B cell (primary cell): Measurements from ENCODE around the gene TLR8. TPM values are rescaled to one million over a fixed set of nuclear protein-coding genes. Genes with fewer than 3 reads are reported as not detected.

Experiments
- ATAC-seq: fragments of 200-7000 bp; cut with Tn5 transposase; one replicate; pipeline ENCODE4 v1.10.0; 2021; ENCODE audit warnings: low read depth, mild to moderate bottlenecking, moderate number of reproducible peaks, moderate library complexity
- CTCF ChIA-PET: fragments of 350-600 bp; sonication (Branson Sonifier 250); formaldehyde crosslinking; loops from one replicate; lab custom pipeline; 2021; ENCODE audit warnings: antibody characterized with exemption, inconsistent platforms; lab: Charles Lee
- POLR2A ChIA-PET: fragments of 350-600 bp; sonication (Branson Sonifier 250); formaldehyde crosslinking; loops from one replicate; lab custom pipeline; 2021; ENCODE audit warnings: antibody characterized with exemption; lab: Charles Lee
- DNase-seq: peaks from one replicate; pipeline ENCODE4 v3.0.0; 2013
- H2AFZ ChIP-seq: 2 replicates; pipeline ENCODE4 v1.6.1; 2012; ENCODE audit warnings: mild to moderate bottlenecking, low read depth, low read length; ENCODE audit not compliant: insufficient read depth, poor library complexity, severe bottlenecking
- H3K27ac ChIP-seq, 2 donors: 1 replicate in 1 of 2; 2 replicates in 1 of 2; pipeline ENCODE4 v1.5.1; 2012 to 2013; ENCODE audit warnings: low read length in 2 of 2, mild to moderate bottlenecking in 2 of 2, moderate library complexity in 1 of 2
- H3K27me3 ChIP-seq, 4 experiments: fragments of 200-600 bp in 1 of 4; sonication (generic) in 1 of 4; replicated peaks in 1 of 4; 1 replicate in 2 of 4; 2 replicates in 2 of 4; pipeline versions ENCODE4 v1.6.1 to v1.7.0; 2013 to 2016; ENCODE audit warnings: low read length in 3 of 4, mild to moderate bottlenecking in 2 of 4, mixed read lengths in 1 of 4, moderate library complexity in 1 of 4; ENCODE audit not compliant: insufficient read depth in 4 of 4, control insufficient read depth in 3 of 4; ENCODE audit errors: control extremely low read depth in 1 of 4
- H3K36me3 ChIP-seq, 2 experiments: replicated peaks in 1 of 2; 1 replicate in 1 of 2; 2 replicates in 1 of 2; pipeline versions ENCODE4 v1.6.1 to v1.7.1; 2013; ENCODE audit warnings: low read length in 1 of 2; ENCODE audit not compliant: insufficient read depth in 2 of 2, control insufficient read depth in 1 of 2; ENCODE audit errors: control extremely low read depth in 1 of 2, extremely low read depth in 1 of 2
- H3K4me1 ChIP-seq, 2 donors: fragments of 200-600 bp in 1 of 2; sonication (generic) in 1 of 2; 1 replicate in 1 of 2; 2 replicates in 1 of 2; pipeline versions ENCODE4 v1.5.1 to v1.6.1; 2013 to 2017; ENCODE audit warnings: low read length in 2 of 2; ENCODE audit not compliant: control insufficient read depth in 2 of 2, insufficient read depth in 2 of 2
- H3K4me2 ChIP-seq: replicated peaks from 2 replicates; pipeline ENCODE3; 2012; ENCODE audit warnings: mild to moderate bottlenecking, low read depth, low read length; ENCODE audit not compliant: poor library complexity, severe bottlenecking
- H3K4me3 ChIP-seq, 5 experiments: fragments of 200-600 bp in 1 of 5; sonication (generic) in 1 of 5; 1 replicate in 3 of 5; 2 replicates in 2 of 5; pipeline versions ENCODE4 v1.5.1 to v1.7.0; 2011 to 2016; ENCODE audit warnings: low read length in 4 of 5, mild to moderate bottlenecking in 4 of 5, low read depth in 2 of 5, control low read depth in 1 of 5, moderate library complexity in 1 of 5; ENCODE audit not compliant: insufficient read depth in 1 of 5; ENCODE audit errors: control extremely low read depth in 1 of 5, extremely low read depth in 1 of 5
- H3K79me2 ChIP-seq: fragments of 200-600 bp; sonication (generic); one replicate; pipeline ENCODE4 v1.6.0; 2016; ENCODE audit warnings: low read length; ENCODE audit not compliant: control insufficient read depth, insufficient read depth
- H3K9ac ChIP-seq: fragments of 200-600 bp; sonication (generic); 2 replicates; pipeline ENCODE4 v1.6.1; 2017; ENCODE audit warnings: mild to moderate bottlenecking, low read length, moderate library complexity
- H3K9me3 ChIP-seq, 3 donors: one replicate each; pipeline versions ENCODE4 v1.6.1 to v1.7.1; 2013; ENCODE audit warnings: low read length in 2 of 3; ENCODE audit not compliant: control insufficient read depth in 2 of 3, insufficient read depth in 1 of 3; ENCODE audit errors: control extremely low read depth in 1 of 3
- H4K20me1 ChIP-seq: 2 replicates; pipeline ENCODE4 v1.6.0; 2012; ENCODE audit warnings: mild to moderate bottlenecking, low read length; ENCODE audit not compliant: insufficient read depth, control insufficient read depth, poor library complexity, severe bottlenecking
- H3K27ac Mint-ChIP-seq: one replicate; pipeline ENCODE4 v1.8.0; 2021; ENCODE audit warnings: mixed read lengths
- H3K27me3 Mint-ChIP-seq: one replicate; pipeline ENCODE4 v1.8.0; 2021; ENCODE audit warnings: mixed read lengths
- H3K4me1 Mint-ChIP-seq: one replicate; pipeline ENCODE4 v1.8.0; 2021; ENCODE audit warnings: mixed read lengths
- H3K4me3 Mint-ChIP-seq: one replicate; pipeline ENCODE4 v1.8.0; 2021; ENCODE audit warnings: mixed read lengths
- H3K9me3 Mint-ChIP-seq: one replicate; pipeline ENCODE4 v1.8.0; 2022; ENCODE audit warnings: mixed read lengths; ENCODE audit not compliant: insufficient read depth
- EZH2 ChIP-seq: IDR thresholded peaks from 2 replicates; pipeline ENCODE4 v1.6.1; 2012; ENCODE audit warnings: borderline replicate concordance, low read depth, mild to moderate bottlenecking, moderate library complexity, low read length; ENCODE audit not compliant: insufficient read depth, poor library complexity, severe bottlenecking
- WGBS: methylation state at CpG from one replicate; pipeline ENCODE4 v1.1.5; 2013; ENCODE audit warnings: missing lambda C conversion rate; ENCODE audit not compliant: insufficient coverage; 5-methylcytosine and 5-hydroxymethylcytosine counted together
- intact Hi-C: fragments of 100-400 bp; cut with micrococcal nuclease; formaldehyde crosslinking; loops from one replicate; pipeline ENCODE4 v1.10.0; 2022
- polyA plus RNA-seq: library from polyadenylated mRNA; depleted of rRNA; stranded (reverse); fragments of >200 nt; gene quantifications from 2 replicates; pipeline ENCODE4 v1.2.3, GENCODE V29; 2012
- total RNA-seq, 2 donors: library from RNA; stranded (reverse); fragments of 120-200 nt in 1 of 2; gene quantifications; 1 replicate in 1 of 2; 2 replicates in 1 of 2; pipeline versions ENCODE4 v1.2.3 to v1.2.4, GENCODE V29; 2013 to 2022
- TF ChIP-seq, protein P1 (sequence below): fragments of 200-600 bp; IDR thresholded peaks from one replicate; pipeline ENCODE4 v1.8.0; 2022; ENCODE audit warnings: antibody characterized with exemption, mild to moderate bottlenecking

Gene TLR8
- total and polyA plus RNA-seq, 2 donors (not counting 1 experiment from before 2014, with no cell fraction given), result 0.19 to 0.39 TPM

- DNase-seq, result no peak
- peaks cover 0 to 38% of the 10 kb centered on the region in 2 experiments for H3K36me3 ChIP-seq
- no peak overlapping the region for H3K9ac ChIP-seq
- H3K9me3 ChIP-seq, result no peaks in the 10 kb centered on the region
- POLR2A ChIA-PET, result no interaction called here
- Mint-ChIP-seq H3K4me3 (no peak overlapping the region), H3K9me3 (no peaks in the 10 kb centered on the region), H3K27me3 (no peaks in the 10 kb centered on the region), H3K4me1 (peaks cover 40% of the 10 kb centered on the region), H3K27ac (peak overlapping the region; percentile 56)
- no peak overlapping the region for H3K4me2 ChIP-seq
- peaks cover 32% of the 10 kb centered on the region in 2 donors for H3K4me1 ChIP-seq
- TF ChIP-seq EZH2, result no peak
- TF ChIP-seq, protein P1, sequence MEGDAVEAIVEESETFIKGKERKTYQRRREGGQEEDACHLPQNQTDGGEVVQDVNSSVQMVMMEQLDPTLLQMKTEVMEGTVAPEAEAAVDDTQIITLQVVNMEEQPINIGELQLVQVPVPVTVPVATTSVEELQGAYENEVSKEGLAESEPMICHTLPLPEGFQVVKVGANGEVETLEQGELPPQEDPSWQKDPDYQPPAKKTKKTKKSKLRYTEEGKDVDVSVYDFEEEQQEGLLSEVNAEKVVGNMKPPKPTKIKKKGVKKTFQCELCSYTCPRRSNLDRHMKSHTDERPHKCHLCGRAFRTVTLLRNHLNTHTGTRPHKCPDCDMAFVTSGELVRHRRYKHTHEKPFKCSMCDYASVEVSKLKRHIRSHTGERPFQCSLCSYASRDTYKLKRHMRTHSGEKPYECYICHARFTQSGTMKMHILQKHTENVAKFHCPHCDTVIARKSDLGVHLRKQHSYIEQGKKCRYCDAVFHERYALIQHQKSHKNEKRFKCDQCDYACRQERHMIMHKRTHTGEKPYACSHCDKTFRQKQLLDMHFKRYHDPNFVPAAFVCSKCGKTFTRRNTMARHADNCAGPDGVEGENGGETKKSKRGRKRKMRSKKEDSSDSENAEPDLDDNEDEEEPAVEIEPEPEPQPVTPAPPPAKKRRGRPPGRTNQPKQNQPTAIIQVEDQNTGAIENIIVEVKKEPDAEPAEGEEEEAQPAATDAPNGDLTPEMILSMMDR, result no peak
- H4K20me1 ChIP-seq, result no peaks in the 10 kb centered on the region
- H3K79me2 ChIP-seq, result peaks cover 12% of the 10 kb centered on the region
- ATAC-seq, result no peak
- H3K27me3 ChIP-seq, result no peaks in the 10 kb centered on the region
- H3K4me3 ChIP-seq, result no peak overlapping the region
- no CpG with 5 or more reads among the region's 5 CpGs for WGBS
- CTCF ChIA-PET, result no interaction called here
- intact Hi-C loops, result no loop called here
- no peak overlapping the region for H3K27ac ChIP-seq
- H2AFZ ChIP-seq, result no peak overlapping the region
Measured at GRCh38 chrX:12885508-12885907, 20.9 kb upstream of the TLR8 start.

- H4K20me1 ChIP-seq, result no peaks in the 10 kb centered on the region
- Mint-ChIP-seq H3K27ac (no peak overlapping the region), H3K9me3 (no peaks in the 10 kb centered on the region), H3K27me3 (no peaks in the 10 kb centered on the region), H3K4me1 (peaks cover 50% of the 10 kb centered on the region), H3K4me3 (no peak overlapping the region)
- no peak overlapping the region for H3K27ac ChIP-seq
- ATAC-seq (no peak), DNase-seq (no peak)
- ChIA-PET CTCF (no interaction called here), POLR2A (no interaction called here)
- no peaks in the 10 kb centered on the region for H3K27me3 ChIP-seq
- no peak overlapping the region for H3K4me2 ChIP-seq
- H3K9ac ChIP-seq, result no peak overlapping the region
- no peaks in the 10 kb centered on the region for H3K9me3 ChIP-seq
- peaks cover 42% of the 10 kb centered on the region in 2 donors for H3K4me1 ChIP-seq
- H2AFZ ChIP-seq, result no peak overlapping the region
- H3K36me3 ChIP-seq, result peaks cover 0 to 36% of the 10 kb centered on the region in 2 experiments
- WGBS, result no CpG with 5 or more reads among the region's 3 CpGs
- H3K79me2 ChIP-seq, result peaks cover 9% of the 10 kb centered on the region
- TF ChIP-seq EZH2, result no peak
- TF ChIP-seq, protein P1, result no peak
- intact Hi-C loops, result no loop called here
- H3K4me3 ChIP-seq, result no peak overlapping the region
Measured at GRCh38 chrX:12886545-12886944, 19.9 kb upstream of the TLR8 start.
